ENCODE measurements around the gene KRTAP9-1.

DNA sequence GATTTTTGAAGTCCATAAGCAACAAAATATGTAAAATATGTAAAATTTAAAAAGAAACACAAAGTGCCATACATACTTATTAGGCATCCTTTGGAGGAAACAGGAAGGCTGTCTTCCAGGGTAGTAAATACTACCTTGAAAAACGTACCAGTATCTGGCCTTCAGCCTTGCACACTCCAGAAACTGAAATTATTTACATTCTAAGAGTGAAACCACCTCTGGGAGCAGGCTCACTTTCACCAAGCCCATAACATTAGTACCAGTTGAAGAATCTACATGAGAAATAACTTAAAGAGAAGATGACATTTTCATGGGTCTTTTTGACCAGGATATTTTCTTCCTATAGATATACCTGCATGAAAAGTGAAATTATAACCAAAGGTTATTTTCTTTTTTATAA, 6.4 kb downstream of the KRTAP9-1 start:
- TF ChIP-seq, protein P1, sequence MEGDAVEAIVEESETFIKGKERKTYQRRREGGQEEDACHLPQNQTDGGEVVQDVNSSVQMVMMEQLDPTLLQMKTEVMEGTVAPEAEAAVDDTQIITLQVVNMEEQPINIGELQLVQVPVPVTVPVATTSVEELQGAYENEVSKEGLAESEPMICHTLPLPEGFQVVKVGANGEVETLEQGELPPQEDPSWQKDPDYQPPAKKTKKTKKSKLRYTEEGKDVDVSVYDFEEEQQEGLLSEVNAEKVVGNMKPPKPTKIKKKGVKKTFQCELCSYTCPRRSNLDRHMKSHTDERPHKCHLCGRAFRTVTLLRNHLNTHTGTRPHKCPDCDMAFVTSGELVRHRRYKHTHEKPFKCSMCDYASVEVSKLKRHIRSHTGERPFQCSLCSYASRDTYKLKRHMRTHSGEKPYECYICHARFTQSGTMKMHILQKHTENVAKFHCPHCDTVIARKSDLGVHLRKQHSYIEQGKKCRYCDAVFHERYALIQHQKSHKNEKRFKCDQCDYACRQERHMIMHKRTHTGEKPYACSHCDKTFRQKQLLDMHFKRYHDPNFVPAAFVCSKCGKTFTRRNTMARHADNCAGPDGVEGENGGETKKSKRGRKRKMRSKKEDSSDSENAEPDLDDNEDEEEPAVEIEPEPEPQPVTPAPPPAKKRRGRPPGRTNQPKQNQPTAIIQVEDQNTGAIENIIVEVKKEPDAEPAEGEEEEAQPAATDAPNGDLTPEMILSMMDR (IDR thresholded peaks at IDR 0.05 in 4 of 5, conservative IDR thresholded peaks at IDR 0.05 in 1 of 5) = no peak
- TF ChIP-seq POLR2A (IDR thresholded peaks at IDR 0.05) = no peak
